HG03520 (cell line): ENCODE data around the gene SLC66A3.
A peak's percentile ranks its signal among the peaks of the same experiment; 100 is the strongest.

Experiments used
- ATAC-seq: cut with Tn5 transposase; IDR thresholded peaks from one replicate; pipeline ENCODE4 v1.9.1; 2021; ENCODE audit warnings: mild to moderate bottlenecking, moderate library complexity; ENCODE audit not compliant: unreplicated experiment

The SLC66A3 gene

GRCh38 chr2:11155381-11156035 lies at the start of gene SLC66A3:
Gene SLC66A3 (plus strand): TSS chr2:11155467. CDS start chr2:11155547, 80 bp downstream.
- peak; percentile 80 for ATAC-seq

- ATAC-seq = no peak
Observed at GRCh38 chr2:11109002-11109401, 46.3 kb upstream of the SLC66A3 start.

- ATAC-seq = no peak
Observed at GRCh38 chr2:11112870-11113428, 42.3 kb upstream of the SLC66A3 start.

DNA sequence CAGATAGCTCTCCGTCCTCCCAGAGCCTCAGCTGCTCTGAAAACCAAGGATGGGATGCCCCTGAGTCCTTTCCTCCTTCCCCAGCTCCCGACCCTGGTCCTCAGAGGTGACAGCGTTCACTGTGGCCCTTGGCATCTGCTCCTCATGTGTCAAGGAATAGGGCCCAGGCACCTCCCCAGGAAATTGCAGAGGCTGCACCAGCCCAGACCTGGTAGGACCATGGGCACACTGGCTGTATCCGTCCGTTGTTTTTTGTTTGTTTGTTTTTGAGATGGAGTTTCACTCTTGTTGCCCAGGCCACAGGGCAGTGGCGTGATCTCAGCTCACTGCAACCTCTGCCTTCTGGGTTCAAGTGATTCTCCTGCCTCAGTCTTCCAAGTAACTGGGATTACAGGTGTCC lies 37.5 kb upstream of the SLC66A3 start:
- no peak for ATAC-seq

- no peak for ATAC-seq
Observed at GRCh38 chr2:11118761-11119160, 36.5 kb upstream of the SLC66A3 start.

DNA sequence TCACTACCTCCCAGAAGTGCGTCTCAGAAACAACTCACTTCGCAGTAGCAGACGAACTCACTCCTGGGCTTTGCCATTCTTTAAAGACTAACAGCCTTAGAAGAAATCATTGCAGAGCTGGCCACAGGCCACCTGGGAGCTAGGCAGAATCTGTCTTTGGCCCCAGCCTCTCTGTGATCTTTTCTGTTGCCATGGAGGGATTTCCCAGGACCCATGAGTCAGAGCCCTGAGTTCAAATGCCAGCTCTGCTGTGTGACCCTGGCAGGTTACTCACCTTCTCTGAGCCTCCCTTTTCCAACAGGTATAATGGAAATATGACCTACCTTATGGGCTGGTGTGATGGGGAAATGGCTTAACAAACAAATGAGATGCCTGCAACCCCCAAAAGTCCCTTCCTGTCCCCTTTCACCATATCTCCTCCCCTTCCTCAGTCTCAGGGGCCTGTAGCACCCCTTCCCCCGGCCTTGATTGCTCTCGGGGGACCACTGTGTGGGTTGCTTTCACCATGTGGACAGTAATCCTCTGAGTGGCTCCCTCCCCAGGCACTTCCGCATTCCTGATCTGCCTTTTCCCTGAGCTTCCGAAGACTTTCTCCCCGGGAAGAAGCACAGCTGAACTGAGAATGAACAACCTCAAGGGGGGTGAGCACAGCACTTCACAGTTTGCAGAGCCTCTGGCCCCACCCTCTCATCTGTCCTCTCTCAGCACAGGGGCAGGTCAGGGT lies 34.0 kb upstream of the SLC66A3 start:
- ATAC-seq = no peak

GRCh38 chr2:11121823-11122155 lies 33.5 kb upstream of the SLC66A3 start:
- ATAC-seq = no peak

DNA sequence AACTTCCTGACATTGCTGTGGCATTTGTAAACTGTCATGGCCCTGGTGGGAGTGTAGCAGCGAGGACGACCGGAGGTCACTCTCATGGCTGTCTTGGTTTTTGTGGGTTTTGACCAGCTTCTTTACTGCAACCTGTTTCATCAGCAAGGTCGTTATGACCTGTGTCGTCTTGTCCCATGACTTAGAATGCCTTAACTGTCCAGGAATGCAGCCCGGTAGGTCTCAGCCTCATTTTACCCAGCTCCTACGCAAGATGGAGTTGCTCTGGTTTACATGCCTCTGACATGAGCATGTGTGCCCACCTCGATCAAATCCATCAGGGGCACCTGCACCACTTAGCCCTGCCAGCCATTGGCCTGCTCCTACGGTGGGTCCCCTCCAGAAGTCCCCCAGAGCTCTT lies 32.9 kb upstream of the SLC66A3 start:
- no peak for ATAC-seq

- ATAC-seq = no peak
Observed at GRCh38 chr2:11123001-11123809, 32.1 kb upstream of the SLC66A3 start.

DNA sequence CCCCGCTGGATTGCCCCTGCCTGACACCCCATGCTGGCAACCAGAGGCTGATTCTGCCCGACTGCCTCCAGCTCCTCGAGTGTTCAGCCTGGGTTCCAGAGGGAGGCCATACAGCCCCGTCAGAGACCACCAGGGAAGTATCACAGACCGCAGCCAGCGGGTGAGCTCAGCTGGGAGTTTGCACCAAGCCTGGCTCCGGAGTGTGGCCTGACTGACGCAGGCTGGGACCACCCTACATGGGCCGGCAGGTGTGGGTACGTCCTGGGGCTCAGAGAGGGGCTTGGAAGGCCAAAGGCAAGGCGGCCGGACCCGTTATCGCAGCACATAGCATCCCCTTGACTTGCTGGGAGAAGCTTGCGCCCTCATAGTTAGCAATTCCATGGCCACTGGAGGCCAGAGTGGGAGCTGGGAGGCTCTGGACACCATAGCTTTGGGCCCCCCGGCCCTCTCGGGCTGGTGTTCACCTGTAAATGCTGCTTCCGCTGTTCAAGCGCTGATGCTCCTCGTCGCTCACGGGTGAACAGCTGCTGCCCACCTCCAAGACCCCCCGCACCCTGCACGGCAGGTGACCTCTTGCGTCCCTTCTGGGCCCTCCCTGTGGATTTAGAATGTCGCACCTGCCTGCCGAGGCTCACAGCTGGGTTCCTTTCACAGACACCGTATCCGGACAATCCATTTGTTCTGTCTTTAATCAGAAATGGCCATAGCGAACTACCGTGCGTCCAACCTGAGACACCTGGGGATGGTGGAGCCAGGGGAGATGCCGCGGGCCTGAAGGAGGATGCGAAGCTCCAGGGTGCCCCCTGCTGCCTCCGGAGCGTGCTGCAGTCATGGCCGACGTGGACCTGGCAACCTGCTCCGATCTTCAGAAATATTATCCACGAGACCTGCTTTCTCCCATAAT lies 31.2 kb upstream of the SLC66A3 start:
- ATAC-seq = no peak

DNA sequence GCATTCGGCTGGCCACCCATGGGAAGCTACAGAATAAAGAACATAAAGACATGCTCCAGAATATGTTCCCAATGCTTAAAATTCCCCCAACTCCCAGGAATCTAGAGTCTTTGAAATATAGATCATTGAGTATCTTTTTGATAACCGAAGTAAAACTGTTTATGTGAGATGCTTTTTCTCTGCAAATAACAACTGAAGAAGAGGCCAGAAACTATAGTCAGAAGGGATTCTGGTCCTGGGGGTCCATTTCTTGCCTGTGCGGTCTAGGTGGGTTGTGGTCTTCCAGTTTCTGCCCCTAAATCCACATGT lies 30.6 kb upstream of the SLC66A3 start:
- no peak for ATAC-seq

- no peak for ATAC-seq
Observed at GRCh38 chr2:11127761-11128160, 27.5 kb upstream of the SLC66A3 start.

DNA sequence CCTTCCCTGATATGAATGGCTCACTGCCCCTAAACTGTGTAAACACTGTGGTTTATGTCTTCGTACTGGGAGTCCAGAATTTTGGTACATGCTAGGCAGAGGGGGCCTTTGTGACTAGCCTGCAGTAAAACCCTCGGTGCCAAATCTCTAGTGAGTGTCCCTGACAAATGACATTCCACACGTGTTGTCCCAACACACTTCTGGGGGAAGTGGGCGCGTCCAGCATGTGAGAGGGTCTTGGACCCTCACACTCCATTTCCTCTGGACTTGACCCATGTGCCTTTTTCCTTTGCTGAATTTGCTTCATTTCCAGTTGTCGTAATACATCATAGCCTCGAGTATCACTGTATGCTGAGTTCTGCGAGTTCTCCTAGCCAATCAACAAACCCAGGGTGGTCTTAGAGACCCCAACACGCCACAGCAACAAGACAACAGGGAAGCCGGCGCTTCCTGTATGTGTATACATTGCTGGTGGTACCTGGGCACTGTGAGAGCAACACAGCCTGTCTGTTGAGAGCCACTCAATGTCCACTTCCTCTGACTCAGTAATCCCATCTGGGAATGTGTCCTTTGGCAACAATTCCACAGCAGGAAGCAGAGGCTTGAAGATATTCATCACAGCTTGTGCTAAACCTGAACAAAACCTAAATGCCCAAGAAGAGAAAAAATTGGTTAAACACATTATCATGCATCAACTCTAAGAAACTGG lies 26.9 kb upstream of the SLC66A3 start:
- ATAC-seq = no peak

DNA sequence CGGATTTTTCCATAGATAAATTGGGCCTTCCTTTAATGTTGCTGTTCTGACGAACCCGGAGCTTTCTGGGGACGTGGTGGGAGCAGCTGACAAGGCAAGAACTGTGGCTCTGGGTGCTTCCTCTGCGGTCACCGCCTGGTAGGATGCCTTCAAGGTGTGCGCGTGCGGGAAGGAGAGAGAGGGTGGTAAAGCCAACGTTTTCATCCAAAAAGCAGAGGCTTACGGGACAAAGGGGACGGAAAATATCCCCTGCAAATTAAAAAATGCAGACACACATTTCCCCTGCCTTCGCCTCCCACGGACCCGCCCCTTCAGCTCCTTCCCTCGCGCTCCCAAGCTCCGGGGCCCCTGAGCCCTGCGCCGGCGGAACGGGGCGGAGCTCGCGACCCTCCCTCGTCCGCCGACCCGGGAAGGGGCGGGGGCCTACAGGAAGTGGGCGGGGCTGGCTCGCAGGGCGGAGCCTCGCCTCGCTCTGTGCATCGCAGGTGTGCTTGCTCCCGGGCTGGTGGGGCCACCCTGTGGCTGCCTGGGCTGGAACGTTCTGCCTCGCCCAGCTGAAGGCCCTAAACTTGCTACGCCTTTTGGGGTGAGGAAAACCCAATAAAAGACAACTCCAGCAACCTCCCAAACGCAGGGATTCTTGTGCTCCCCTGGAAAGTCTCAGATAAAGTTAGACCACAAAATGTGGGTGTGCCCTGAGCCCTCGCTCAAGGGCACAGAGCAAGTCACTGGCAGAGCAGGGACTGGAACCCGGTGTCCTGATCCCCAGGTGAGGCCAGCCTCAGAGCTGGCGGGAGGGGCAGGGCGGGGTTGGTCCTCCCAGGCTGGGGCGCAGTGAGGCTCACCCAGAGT lies 25.4 kb upstream of the SLC66A3 start:
- ATAC-seq = peak; percentile 63

GRCh38 chr2:11131166-11131920 lies 23.9 kb upstream of the SLC66A3 start:
- ATAC-seq = no peak

- no peak for ATAC-seq
Observed at GRCh38 chr2:11132036-11132671, 23.1 kb upstream of the SLC66A3 start.

DNA sequence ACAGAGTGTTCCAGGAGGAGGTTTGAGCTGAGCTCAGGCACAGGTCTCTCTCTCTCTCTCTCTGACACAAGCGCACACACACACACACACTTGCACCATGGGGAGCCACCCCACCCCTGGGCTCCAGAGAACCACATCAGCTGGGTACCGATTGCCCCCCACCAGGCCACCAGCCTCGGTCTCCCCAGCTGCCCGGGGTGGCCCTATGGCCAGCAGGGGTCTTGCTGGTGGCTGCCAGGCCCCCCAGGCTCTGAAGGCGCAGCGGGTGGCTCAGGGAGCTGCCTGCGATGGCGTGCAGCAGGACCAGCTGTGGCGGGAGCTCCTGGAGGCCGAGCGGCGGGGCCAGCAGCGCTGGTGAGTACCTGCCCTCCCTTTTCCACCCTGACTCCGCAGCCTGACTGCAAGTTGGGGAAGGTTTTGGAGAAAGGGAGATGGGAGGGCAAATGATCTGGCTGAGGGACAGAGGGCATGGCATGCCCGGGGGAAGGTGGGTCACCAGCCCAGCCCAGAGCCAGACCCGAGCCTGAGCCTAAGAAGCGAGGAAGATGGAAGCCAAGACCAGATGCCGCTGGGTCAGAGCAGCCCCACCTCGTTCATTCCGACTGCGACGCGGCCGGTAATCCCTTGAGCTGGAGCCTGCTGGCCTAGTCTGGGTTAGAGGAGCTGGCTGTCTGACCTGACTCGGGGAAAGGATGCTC lies 21.9 kb upstream of the SLC66A3 start:
- no peak for ATAC-seq
